Loucy (cell line): ENCODE measurements around the gene CENPE.
A peak's percentile ranks its signal among the peaks of the same experiment; 100 is the strongest.

ENCODE experiments used
- H2AFZ ChIP-seq: fragments of 200-600 bp; sonication (generic); 2 replicates; pipeline ENCODE4 v1.6.0; 2016; ENCODE audit warnings: antibody characterized with exemption, mild to moderate bottlenecking, low read length, moderate library complexity
- H3F3A ChIP-seq: fragments of 200-600 bp; 2 replicates; pipeline ENCODE4 v1.6.0; 2016; ENCODE audit warnings: antibody characterized with exemption, low read depth, mild to moderate bottlenecking
- H3K27me3 ChIP-seq: fragments of 200-600 bp; sonication (generic); 2 replicates; pipeline ENCODE4 v1.6.1; 2014; ENCODE audit warnings: low read length, mild to moderate bottlenecking; ENCODE audit not compliant: insufficient read depth, poor library complexity, severe bottlenecking
- H3K36me3 ChIP-seq: fragments of 200-600 bp; sonication (generic); 2 replicates; pipeline ENCODE4 v1.6.1; 2016; ENCODE audit warnings: low read length; ENCODE audit not compliant: insufficient read depth
- H3K4me1 ChIP-seq: fragments of 200-600 bp; sonication (generic); 2 replicates; pipeline ENCODE4 v1.5.1; 2014; ENCODE audit warnings: low read length, mild to moderate bottlenecking; ENCODE audit not compliant: insufficient read depth, poor library complexity, severe bottlenecking
- H3K4me2 ChIP-seq: fragments of 200-600 bp; sonication (generic); 2 replicates; pipeline ENCODE4 v1.6.0; 2014; ENCODE audit warnings: antibody characterized with exemption, low read length, low read depth, mild to moderate bottlenecking; ENCODE audit not compliant: poor library complexity, severe bottlenecking
- H3K4me3 ChIP-seq: fragments of 200-600 bp; sonication (generic); 2 replicates; pipeline ENCODE4 v1.5.1; 2014; ENCODE audit warnings: low read length, mild to moderate bottlenecking, mixed read lengths; ENCODE audit not compliant: poor library complexity, severe bottlenecking
- H3K79me2 ChIP-seq: fragments of 200-600 bp; sonication (generic); 2 replicates; pipeline ENCODE4 v1.6.1; 2014; ENCODE audit warnings: low read length; ENCODE audit not compliant: insufficient read depth
- H3K9ac ChIP-seq: fragments of 200-600 bp; sonication (generic); 2 replicates; pipeline ENCODE4 v1.6.0; 2014; ENCODE audit warnings: mild to moderate bottlenecking, low read depth, low read length, moderate library complexity; ENCODE audit not compliant: poor library complexity, severe bottlenecking
- H3K9me2 ChIP-seq: fragments of 200-600 bp; sonication (generic); replicated peaks from 2 replicates; pipeline ENCODE4 v1.6.1; 2016; ENCODE audit warnings: low read depth, low read length, mixed read lengths
- H3K9me3 ChIP-seq: fragments of 200-600 bp; sonication (generic); 2 replicates; pipeline ENCODE4 v1.6.1; 2014; ENCODE audit warnings: mild to moderate bottlenecking, antibody characterized with exemption, low read length, low read depth; ENCODE audit not compliant: insufficient read depth
- H4K20me1 ChIP-seq: fragments of 200-600 bp; sonication (generic); 2 replicates; pipeline ENCODE4 v1.6.0; 2014; ENCODE audit warnings: antibody characterized with exemption, low read length, mild to moderate bottlenecking; ENCODE audit not compliant: insufficient read depth, poor library complexity, severe bottlenecking
- CTCF ChIP-seq: fragments of 200-600 bp; sonication (generic); conservative IDR thresholded peaks from 2 replicates; pipeline ENCODE4 v1.5.1; 2014; ENCODE audit warnings: mild to moderate bottlenecking, antibody characterized with exemption, low read length
- EZH2phosphoT487 ChIP-seq: fragments of 200-600 bp; IDR thresholded peaks from 2 replicates; pipeline ENCODE4 v1.6.1; 2018; ENCODE audit warnings: antibody characterized with exemption, mild to moderate bottlenecking, moderate library complexity, borderline replicate concordance

Gene CENPE

GRCh38 chr4:103075435-103075893, 122.7 kb downstream of the CENPE start:
- TF ChIP-seq EZH2phosphoT487 (no peak), CTCF (no peak)
- Histone ChIP-seq H3K4me1 (peaks cover 32% of the 10 kb centered on the region), H3K9me3 (no peaks in the 10 kb centered on the region), H3K36me3 (no peaks in the 10 kb centered on the region), H2AFZ (peak overlapping the region; percentile 89), H4K20me1 (peaks cover 5% of the 10 kb centered on the region), H3K4me3 (peak overlapping the region; percentile 86), H3F3A (no peaks in the 10 kb centered on the region), H3K9ac (peak overlapping the region; percentile 81), H3K27me3 (no peaks in the 10 kb centered on the region), H3K79me2 (peaks cover 36% of the 10 kb centered on the region), H3K9me2 (no peaks in the 10 kb centered on the region), H3K4me2 (peak overlapping the region; percentile 75)

GRCh38 chr4:103074744-103075434, 123.3 kb downstream of the CENPE start:
- Histone ChIP-seq H3K27me3 (no peaks in the 10 kb centered on the region), H3K9me2 (no peaks in the 10 kb centered on the region), H3K9ac (peak overlapping the region; percentile 81), H3K9me3 (no peaks in the 10 kb centered on the region), H3K4me3 (peak overlapping the region; percentile 86), H3F3A (peaks cover 4% of the 10 kb centered on the region; the same call in 1 of the 2 replicates), H3K36me3 (no peaks in the 10 kb centered on the region), H3K4me1 (peaks cover 35% of the 10 kb centered on the region), H4K20me1 (peaks cover 8% of the 10 kb centered on the region), H2AFZ (no peak overlapping the region), H3K4me2 (peak overlapping the region; percentile 75), H3K79me2 (peaks cover 36% of the 10 kb centered on the region)
- TF ChIP-seq EZH2phosphoT487 (no peak), CTCF (no peak)

- Histone ChIP-seq H3K79me2 (peaks cover 36% of the 10 kb centered on the region), H4K20me1 (peaks cover 8% of the 10 kb centered on the region), H3K4me1 (peaks cover 43% of the 10 kb centered on the region), H2AFZ (no peak overlapping the region), H3K9ac (peak overlapping the region; percentile 81), H3K36me3 (no peaks in the 10 kb centered on the region), H3K9me3 (no peaks in the 10 kb centered on the region), H3K27me3 (no peaks in the 10 kb centered on the region), H3K4me2 (peak overlapping the region; percentile 75), H3K4me3 (peak overlapping the region; percentile 86), H3K9me2 (no peaks in the 10 kb centered on the region), H3F3A (peaks cover 4% of the 10 kb centered on the region; the same call in 1 of the 2 replicates)
- TF ChIP-seq EZH2phosphoT487 (no peak), CTCF (no peak)
Measured at GRCh38 chr4:103073792-103074438, 124.2 kb downstream of the CENPE start.
